Tibial nerve (tissue), 4 donors: ENCODE results near the gene HLA-DOB. TPM values are rescaled to one million over a fixed set of nuclear protein-coding genes. Genes with fewer than 3 reads are reported as not detected.

Source experiments
- DNase-seq, 2 donors: peaks; one replicate each; pipeline ENCODE4 v3.0.0-alpha.2; 2019; ENCODE audit warnings: low spot score in 2 of 2
- H3K27ac ChIP-seq, 4 donors: fragments of 200-600 bp; sonication (generic) in 3 of 4; one replicate each; pipeline ENCODE4 v1.5.1; 2017 to 2019; ENCODE audit warnings: mild to moderate bottlenecking in 1 of 4
- H3K27me3 ChIP-seq, 2 donors: fragments of 200-600 bp; sonication (generic) in 1 of 2; one replicate each; pipeline versions ENCODE4 v1.5.1 to v1.6.0; 2017 to 2019
- H3K36me3 ChIP-seq, 3 donors: fragments of 200-600 bp; sonication (generic); one replicate each; pipeline ENCODE4 v1.5.1; 2018 to 2019
- H3K4me1 ChIP-seq, 4 donors: fragments of 200-600 bp; sonication (generic) in 3 of 4; one replicate each; pipeline ENCODE4 v1.5.1; 2017 to 2019
- H3K4me3 ChIP-seq, 4 donors: fragments of 200-600 bp; sonication (generic) in 3 of 4; one replicate each; pipeline ENCODE4 v1.5.1; 2017 to 2019; ENCODE audit warnings: mild to moderate bottlenecking in 1 of 4, moderate library complexity in 1 of 4
- H3K9me3 ChIP-seq, 4 donors: fragments of 200-600 bp; sonication (generic) in 3 of 4; one replicate each; pipeline ENCODE4 v1.5.1; 2017 to 2019
- EP300 ChIP-seq, 2 donors: sonication (generic); formaldehyde crosslinking; IDR thresholded peaks; one replicate each; pipeline ENCODE4 v1.6.1; 2017; ENCODE audit warnings: antibody characterized with exemption in 2 of 2, mild to moderate bottlenecking in 1 of 2
- POLR2A ChIP-seq, 2 donors: fragments of 450-650 bp; IDR thresholded peaks; one replicate each; pipeline ENCODE4 v1.6.1; 2017; ENCODE audit warnings: antibody characterized with exemption in 2 of 2, mild to moderate bottlenecking in 2 of 2, moderate library complexity in 2 of 2
- WGBS, 2 donors: methylation state at CpG; one replicate each; pipeline ENCODE4 v1.1.5; 2018; 5-methylcytosine and 5-hydroxymethylcytosine counted together
- total RNA-seq, 4 donors: library from RNA; depleted of rRNA; stranded (reverse); fragments of >200 nt; gene quantifications; one replicate each; pipeline ENCODE4 v1.1.0, GENCODE V29; 2016
- TF ChIP-seq, protein P1 (sequence below), 5 experiments: fragments of 200-600 bp in 3 of 5; fragments of 450-650 bp in 2 of 5; sonication (generic) in 3 of 5; IDR thresholded peaks; one replicate each; pipeline ENCODE4 v1.5.1; 2016 to 2019; ENCODE audit warnings: antibody characterized with exemption in 5 of 5, mild to moderate bottlenecking in 3 of 5, moderate library complexity in 2 of 5

HLA-DOB gene
- total RNA-seq, 4 donors from 2014 or later = 2.1 to 3.5 TPM; not detected in 2

DNA sequence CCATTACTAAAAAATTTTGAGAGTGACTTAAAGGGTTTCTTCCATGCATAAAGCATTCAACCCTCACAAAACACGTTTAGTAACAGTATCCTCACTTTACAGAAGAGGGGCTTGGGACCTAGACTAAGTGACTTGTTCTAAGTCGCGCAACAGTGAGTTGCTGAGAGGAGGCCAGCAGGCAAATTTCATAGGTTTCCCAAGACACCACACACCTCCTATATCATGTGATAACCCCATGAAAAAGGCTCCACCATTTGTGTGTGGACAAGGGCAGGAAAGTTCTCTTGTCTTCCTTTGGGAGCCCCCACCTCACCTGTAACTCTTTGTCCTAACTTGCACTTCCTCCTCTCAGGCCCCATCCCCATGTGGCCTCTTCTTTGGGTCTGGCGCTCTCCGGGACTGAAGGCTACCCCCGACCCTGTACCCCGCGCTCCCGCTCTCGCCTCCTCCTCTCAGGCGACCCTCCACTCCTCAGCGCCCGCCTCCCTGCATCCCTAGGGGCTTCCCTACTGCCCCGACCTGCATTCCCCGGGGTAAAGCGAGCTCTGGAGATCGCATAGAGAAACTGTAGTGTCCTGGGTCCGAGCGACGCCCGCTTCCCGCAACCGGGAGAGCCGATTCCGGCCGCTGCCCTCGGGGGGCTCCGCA, 26.7 kb upstream of the HLA-DOB start:
- peaks cover 0 to 40% (median 19%) of the 10 kb centered on the region in 4 donors for H3K4me1 ChIP-seq
- H3K27ac ChIP-seq = peak overlapping the region; percentile 92 to 99 (median 96)
- DNase-seq = no peak
- no peaks in the 10 kb centered on the region for H3K9me3 ChIP-seq
- TF ChIP-seq POLR2A (IDR thresholded peaks at IDR 0.05) (no peak), EP300 (IDR thresholded peaks at IDR 0.05) (no peak)
- TF ChIP-seq, protein P1, sequence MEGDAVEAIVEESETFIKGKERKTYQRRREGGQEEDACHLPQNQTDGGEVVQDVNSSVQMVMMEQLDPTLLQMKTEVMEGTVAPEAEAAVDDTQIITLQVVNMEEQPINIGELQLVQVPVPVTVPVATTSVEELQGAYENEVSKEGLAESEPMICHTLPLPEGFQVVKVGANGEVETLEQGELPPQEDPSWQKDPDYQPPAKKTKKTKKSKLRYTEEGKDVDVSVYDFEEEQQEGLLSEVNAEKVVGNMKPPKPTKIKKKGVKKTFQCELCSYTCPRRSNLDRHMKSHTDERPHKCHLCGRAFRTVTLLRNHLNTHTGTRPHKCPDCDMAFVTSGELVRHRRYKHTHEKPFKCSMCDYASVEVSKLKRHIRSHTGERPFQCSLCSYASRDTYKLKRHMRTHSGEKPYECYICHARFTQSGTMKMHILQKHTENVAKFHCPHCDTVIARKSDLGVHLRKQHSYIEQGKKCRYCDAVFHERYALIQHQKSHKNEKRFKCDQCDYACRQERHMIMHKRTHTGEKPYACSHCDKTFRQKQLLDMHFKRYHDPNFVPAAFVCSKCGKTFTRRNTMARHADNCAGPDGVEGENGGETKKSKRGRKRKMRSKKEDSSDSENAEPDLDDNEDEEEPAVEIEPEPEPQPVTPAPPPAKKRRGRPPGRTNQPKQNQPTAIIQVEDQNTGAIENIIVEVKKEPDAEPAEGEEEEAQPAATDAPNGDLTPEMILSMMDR (IDR thresholded peaks at IDR 0.05) = no peak
- 7 to 8% methylated on average over 28 of the region's 28 CpGs for WGBS, 2 donors
- peaks cover 0 to 59% (median 17%) of the 10 kb centered on the region in 3 donors for H3K36me3 ChIP-seq
- no peaks in the 10 kb centered on the region for H3K27me3 ChIP-seq
- H3K4me3 ChIP-seq = peak overlapping the region; percentile 56 to 94 (median 76)

GRCh38 chr6:32842690-32843089, 25.9 kb upstream of the HLA-DOB start:
- Histone ChIP-seq H3K27me3 (no peaks in the 10 kb centered on the region), H3K4me3 (peak overlapping the region in 2 of 4 donors; percentile 86 to 94), H3K4me1 (peaks cover 0 to 39% (median 22%) of the 10 kb centered on the region in 4 donors), H3K9me3 (no peaks in the 10 kb centered on the region), H3K27ac (peak overlapping the region in 3 of 4 donors; percentile 94 to 99 (median 99)), H3K36me3 (peaks cover 0 to 51% (median 9%) of the 10 kb centered on the region in 3 donors)
- DNase-seq = no peak
- TF ChIP-seq, protein P1 (IDR thresholded peaks at IDR 0.05) = no peak
- TF ChIP-seq EP300 (IDR thresholded peaks at IDR 0.05) (no peak), POLR2A (IDR thresholded peaks at IDR 0.05) (no peak)
- 83 to 88% methylated on average over 8 of the region's 8 CpGs for WGBS, 2 donors

DNA sequence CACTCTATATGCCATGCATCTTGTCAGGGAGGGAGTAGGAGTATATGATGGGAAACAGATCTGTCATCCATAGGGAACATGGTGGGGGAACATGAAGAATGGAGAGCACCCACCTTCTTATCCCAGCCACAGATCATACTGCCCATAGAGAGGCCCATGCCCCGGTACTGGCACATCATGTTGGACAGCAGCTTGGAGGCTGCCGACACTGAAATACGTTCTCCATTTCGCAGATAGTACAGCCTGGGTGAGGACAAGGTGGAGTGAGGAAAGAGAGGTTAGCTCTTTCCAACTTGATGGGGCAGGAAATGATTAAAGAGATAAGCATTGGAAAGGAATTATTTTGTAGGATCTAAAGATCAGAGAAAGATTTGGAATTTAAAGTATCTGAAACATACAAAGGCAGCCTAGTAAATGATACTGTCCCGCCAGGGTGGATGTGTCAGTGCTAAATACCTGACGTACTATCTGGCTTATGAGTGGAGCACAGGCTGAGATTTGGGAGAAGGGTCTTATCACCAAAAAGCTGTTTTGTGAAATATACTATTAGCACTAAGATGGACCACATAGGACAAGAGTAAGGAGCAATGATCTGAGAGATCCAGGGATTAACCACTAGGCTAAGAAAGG, 25.3 kb upstream of the HLA-DOB start:
- Histone ChIP-seq H3K27ac (peak overlapping the region in 2 of 4 donors; percentile 29 to 94), H3K4me3 (no peak overlapping the region), H3K4me1 (peaks cover 0 to 44% (median 26%) of the 10 kb centered on the region in 4 donors), H3K36me3 (peaks cover 0 to 46% (median 7%) of the 10 kb centered on the region in 3 donors), H3K27me3 (no peaks in the 10 kb centered on the region), H3K9me3 (no peaks in the 10 kb centered on the region)
- DNase-seq = no peak
- 92 to 98% methylated on average over 6 of the region's 6 CpGs for WGBS, 2 donors
- TF ChIP-seq, protein P1 (IDR thresholded peaks at IDR 0.05) = no peak
- no peak for TF ChIP-seq POLR2A (IDR thresholded peaks at IDR 0.05)
- no peak for TF ChIP-seq EP300 (IDR thresholded peaks at IDR 0.05)

- TF ChIP-seq, protein P1 (IDR thresholded peaks at IDR 0.05) = no peak
- TF ChIP-seq POLR2A (IDR thresholded peaks at IDR 0.05) = no peak
- no peak for TF ChIP-seq EP300 (IDR thresholded peaks at IDR 0.05)
- Histone ChIP-seq H3K4me3 (no peak overlapping the region), H3K36me3 (peaks cover 0 to 34% (median 0%) of the 10 kb centered on the region in 3 donors), H3K27me3 (no peaks in the 10 kb centered on the region), H3K9me3 (no peaks in the 10 kb centered on the region), H3K27ac (peak overlapping the region in 1 of 4 donors; percentile 40), H3K4me1 (peaks cover 0 to 47% (median 25%) of the 10 kb centered on the region in 4 donors)
- 82 to 91% methylated on average over 9 of the region's 9 CpGs for WGBS, 2 donors
- no peak for DNase-seq
These were observed 23.9 kb upstream of the HLA-DOB start for GRCh38 chr6:32840604-32841246.
